Non-pigmented ciliary epithelial cell (primary cell): Measurements from ENCODE around the gene CD247.
"Not testable (repeated sequence)": the region's sequence is repeated elsewhere in the genome, so short reads cannot be mapped to it uniquely, and the experiment has no call there.

ENCODE experiments used
- DNase-seq: peaks from one replicate; pipeline ENCODE4 v3.0.0-alpha.2; 2010; ENCODE audit warnings: low read depth

Gene CD247

DNA sequence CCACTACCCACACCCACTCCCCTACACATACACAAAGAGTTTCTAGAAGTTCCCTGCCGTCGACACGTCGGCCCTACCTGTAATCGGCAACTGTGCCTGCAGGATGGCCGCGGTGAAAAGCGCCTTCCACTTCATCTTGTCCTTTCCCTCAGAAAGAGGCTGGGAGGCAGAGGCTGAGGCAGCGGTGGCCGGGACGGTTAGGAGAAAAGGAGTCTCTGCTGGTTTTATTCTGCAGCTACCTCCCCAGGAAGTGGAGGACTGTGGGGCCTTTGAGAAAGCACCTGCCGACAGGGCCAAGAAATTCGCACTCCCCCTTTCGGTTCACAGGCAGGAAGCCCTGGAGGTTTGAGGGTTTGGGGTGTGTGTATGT is at the start of gene CD247:
Gene CD247 (minus strand): TSS at position 199 of the 370 bp plus-strand sequence. CDS start 64 bp downstream, at position 135.
- no peak for DNase-seq

DNA sequence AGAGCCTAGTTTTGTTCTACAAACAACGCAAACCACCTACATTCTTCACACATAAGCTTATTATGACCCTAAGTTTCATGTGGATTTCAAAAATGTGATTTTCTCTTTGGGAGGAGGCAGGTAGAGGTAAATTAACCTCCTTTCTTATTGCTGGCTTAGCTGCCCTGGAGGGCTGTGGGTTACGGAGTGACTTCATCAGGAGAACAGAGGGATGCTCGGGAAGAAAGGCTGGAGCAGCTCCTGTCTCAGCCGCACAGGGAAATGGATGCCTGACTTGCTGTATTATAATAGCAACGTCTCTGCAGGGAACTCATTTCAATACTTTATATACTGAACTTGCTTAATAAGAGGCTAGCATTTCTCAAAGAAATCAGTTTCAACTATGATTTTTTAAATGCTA is 49.3 kb upstream of the CD247 start:
- DNase-seq: no peak

DNA sequence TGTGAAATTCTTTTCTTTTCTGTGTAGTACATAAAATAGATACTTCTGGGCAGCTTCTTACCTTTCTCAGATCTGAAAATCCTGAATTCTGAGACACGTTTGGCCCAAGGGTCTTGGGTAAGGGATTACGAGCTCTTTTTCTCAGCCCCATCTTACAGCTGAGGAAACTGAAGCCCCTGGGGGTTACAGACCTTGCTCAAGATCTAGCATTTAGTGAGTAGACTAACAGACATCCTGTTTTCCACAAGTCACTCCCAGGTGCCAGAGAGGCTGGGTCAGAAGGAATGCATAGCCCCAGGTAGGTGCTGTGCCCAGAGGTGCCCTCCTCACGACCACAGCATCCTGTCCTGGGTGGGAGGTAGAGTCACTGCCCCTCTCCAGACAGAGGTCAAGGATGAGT is 48.4 kb upstream of the CD247 start:
- no peak for DNase-seq

DNA sequence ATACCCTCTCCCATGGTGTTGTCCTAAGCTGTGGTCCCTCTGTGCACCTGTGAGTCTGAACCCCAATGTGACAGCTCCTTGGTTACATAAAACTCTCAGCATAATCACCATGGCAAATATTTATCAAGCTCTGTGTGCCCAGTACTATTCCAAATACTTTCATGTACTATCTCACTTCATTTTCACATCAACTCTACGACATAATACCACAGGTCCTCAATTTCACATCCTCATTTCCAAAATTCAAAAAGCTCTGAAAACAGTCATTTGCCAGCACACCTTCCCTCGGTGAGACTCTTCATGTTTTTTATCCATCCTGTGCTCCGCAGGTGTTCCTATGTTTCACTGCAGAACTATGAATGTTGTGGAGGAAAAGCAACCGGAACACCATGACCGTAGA is 47.6 kb upstream of the CD247 start:
- DNase-seq: no peak

DNA sequence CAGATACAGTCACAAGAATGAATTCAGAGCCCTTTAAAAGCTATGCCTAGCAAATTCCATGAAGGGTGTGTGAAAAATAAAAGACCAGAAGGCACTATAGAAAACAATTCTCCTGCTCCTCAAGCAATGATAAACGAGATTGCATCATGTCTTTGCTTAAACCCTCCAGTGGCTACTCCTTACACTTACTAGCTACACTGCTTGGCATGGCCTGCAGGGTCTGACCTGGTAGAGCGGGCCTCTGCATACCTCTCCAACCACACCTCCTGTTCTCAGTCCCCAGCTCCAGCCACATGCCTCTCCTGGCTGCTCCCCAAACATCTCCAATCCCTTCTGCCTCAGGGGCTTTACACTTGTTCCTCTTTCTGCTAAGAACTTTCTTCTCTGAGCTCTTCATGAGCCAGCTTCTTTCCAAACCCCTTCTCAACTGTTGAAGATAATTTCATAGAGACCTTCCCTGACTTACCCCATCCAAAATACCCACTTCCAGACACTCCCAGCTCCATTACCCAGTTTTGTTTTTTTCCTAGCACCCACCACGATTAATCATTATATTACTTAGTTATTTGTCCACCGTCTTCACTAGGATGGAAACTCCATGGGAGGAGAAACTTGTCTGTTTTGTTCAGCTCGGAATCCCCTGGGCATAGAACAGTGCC is 46.4 kb upstream of the CD247 start:
- no peak for DNase-seq

DNA sequence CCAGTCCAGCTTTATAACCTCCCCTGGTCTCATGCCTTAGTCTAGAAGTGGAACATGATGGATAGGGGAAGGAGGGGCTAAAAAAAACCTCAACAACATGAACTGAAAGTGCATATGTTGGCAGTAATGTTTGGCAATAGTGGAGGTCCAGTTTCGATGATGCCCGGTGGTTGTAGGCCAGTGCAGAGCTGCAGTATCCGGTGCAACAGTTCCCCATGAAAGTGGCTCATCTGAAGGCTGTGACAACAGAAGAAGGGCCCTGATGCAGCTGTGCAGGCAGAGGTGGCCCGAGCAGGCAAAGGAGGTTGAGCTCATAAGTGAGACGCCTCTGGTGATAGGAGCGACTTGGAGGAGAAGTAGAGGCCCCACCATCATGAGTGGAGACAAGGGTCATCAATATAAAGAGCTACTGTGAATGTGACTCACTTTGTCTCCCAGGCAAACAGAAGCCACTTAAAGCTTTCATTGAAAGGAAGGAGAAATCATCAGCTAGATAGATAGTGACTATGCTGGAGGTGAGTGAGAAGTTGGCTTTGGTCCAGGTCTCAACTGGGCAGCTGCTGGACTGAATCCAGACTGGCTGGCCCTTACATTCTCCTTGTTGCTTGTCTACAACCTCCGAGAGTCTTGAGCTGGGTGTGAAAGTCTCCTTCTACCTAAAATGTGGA is 45.4 kb upstream of the CD247 start:
- no peak for DNase-seq

DNA sequence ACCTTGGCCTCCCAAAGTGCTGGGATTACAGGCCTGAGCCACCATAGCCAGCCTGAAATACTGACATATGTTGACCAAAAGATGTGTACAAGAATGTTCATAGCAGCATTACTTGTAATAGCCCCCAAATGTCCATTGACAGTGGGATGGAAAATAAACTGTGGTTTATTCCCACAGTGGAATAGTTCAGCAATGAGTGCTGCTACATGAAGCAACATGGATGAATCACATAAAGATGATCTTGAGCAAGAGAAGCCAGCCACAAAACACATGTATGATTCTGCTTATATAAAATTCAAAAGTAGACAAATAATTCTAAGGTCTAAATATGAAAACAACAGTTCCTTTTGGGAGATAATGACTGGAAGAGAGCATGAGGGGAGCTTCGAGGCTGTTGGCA is 44.4 kb upstream of the CD247 start:
- DNase-seq: no peak

DNA sequence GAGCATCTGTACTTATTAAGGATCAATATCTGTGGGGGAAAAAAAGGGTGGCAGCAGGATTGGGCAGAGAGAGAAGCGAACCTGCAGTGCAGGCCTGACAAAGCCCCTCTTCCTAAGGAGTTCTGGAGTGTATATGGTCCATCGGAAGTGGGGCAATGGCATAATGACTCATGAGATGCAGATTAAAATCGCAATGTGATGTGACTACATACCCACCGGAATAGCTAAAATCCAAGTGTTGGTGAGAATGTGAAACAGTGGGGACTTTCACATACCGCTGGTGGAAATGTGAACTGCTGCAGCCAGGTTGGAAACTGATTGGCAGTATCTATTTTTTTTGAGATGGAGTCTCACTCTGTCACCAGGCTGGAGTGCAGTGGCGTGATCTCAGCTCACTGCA is 43.4 kb upstream of the CD247 start:
- no peak for DNase-seq

DNA sequence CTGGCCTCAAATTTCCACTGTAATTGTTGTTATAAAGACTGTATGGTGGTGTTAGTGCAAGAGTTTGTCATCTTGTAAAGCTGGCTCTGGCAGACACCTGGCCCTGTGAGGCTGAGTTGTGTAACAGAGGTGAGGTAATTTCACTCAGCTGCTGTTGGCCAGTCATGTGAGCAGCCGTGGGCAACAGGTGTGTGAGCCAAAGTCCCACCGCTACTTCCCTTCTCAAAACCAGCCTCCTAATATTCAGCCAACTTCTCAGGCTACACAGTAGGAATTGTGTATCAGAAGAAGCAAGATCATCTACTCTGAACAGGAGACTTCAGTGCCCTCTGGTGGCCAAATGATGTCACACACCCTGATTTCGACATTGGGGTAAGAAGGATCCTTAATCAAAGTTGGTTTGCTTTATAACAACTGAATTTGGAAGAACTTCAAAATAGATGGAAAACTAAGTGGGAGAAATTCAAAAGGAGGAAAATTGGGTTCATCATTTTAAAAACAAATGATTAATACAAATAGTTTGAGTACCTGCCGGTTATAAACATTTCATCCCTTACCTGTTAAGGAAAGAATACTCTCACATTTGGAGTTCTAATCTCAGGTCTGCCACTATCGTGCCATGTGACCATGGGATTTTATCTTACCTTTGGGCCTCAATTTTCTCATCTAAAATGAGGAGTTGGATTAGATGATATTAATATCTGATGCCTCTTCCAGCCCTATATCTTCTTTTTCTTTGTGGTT is 37.8 kb upstream of the CD247 start:
- DNase-seq: no peak

DNA sequence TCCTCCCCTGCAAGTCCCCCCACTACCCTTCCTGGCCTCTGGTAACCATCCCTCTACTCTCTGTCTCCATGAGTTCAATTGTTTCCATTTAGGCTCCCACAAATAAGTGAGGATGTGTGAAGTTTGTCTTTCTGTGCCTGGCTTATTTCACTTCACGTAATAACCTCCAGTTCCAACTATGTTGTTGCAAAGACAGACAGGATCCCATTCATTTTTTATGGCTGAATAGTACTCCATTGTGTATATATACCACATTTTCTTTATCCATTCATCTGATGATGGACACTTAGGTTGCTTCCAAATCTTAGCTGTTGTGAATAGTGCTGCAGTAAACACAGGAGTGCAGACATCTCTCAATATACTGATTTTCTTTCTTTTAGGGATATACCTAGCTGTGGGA is 36.7 kb upstream of the CD247 start:
- DNase-seq: not testable (repeated sequence)

DNA sequence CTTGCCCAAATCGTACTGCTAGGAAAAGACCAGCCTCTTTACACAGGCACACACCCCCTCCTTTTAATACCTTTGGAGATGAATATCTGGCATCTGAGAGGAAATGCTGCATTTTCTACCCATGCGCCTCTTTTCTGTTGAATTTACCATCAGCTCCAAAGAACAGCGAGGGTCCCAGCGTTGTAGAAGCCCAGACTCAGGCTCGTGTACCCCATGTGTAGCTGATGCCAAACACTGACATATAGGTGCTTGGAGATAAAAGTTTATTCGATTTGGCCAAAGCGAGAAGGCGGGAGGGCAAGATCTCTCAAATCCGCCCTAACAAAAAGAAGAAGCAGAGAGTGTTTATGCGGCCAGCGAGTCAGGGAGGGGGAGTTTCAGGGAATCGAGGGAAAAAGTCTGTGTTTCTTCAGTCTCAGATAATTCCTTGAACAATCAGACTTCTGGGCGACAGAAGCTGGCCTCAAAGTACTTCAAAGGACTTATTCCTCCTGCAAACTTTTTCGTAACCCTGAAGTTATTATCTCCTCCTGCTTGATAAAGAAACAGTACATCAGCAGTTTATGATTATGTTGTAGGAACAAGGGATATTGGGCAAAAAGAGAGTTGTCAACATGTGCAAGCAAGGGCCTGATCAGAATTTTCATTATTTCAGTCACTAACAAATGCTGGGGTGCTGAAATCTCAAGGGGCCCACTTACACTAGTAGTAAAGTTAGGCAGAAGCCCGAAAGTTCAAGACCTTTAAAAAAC is 35.9 kb upstream of the CD247 start:
- no peak for DNase-seq

DNA sequence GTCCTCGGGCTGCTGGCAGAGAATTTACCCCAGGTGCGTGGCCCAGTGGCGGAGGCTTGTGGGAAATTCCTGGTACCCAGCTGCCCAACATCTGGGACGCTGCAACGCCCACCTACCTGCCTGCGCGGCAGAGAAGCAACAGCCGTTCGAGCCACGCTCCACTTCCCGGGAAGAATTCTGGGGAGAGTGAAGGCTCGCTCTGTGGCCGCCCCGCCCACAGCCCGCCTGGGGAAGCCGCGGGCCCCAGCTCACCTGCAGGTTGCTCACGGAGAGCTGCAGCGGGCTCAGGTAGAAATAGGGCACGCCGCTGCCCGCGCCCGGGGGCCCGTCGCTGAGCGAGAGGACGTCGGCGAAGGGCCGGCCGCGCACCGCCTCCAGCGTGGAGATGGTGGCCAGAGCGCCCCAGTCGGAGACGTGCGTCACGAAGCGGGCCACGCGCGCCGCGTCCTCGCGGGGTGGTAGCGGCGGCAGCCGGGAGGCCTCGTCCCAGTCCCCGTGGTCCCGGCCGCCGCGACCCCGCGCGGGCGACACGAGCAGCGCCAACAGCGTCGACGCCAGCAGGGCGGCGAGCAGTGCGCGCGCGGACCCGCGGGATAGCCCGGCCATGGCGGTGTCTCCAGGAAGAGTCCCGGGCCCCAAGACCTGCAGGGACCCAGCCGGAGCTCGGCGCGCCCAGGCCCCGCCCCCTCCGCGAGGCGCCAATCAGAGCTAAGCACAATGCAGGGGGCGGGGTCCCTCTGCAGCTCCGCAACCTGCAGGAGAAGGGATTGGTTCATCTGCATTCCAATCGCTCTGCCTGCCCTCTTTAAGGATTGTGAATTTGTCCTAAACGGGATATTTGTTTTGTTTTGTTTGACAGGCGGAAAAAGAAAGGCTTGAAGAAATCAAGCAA is 35.1 kb upstream of the CD247 start, which contains the start of gene CREG1:
Gene CREG1 (minus strand): TSS at position 627 of the 892 bp plus-strand sequence.
- DNase-seq: peak; percentile 48

DNA sequence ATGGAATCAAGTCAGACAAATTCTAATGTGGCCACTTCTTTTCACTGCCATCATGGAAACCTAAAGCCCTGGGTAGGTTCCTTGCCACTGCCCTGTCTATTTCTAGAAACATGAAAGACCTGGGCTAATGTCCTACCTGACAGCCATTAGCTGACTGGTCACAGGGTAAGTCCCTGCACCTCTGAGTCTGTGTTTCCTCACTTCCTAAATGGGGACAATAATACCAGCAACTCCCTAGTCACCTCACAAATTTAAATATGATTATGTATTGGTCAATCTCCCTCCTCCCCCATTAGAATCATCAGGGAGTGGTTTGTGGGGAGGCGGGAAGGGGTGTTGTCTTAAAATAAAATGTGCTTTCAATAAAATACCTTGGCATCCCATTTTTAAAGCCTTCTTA is 33.0 kb upstream of the CD247 start:
- DNase-seq: no peak

DNA sequence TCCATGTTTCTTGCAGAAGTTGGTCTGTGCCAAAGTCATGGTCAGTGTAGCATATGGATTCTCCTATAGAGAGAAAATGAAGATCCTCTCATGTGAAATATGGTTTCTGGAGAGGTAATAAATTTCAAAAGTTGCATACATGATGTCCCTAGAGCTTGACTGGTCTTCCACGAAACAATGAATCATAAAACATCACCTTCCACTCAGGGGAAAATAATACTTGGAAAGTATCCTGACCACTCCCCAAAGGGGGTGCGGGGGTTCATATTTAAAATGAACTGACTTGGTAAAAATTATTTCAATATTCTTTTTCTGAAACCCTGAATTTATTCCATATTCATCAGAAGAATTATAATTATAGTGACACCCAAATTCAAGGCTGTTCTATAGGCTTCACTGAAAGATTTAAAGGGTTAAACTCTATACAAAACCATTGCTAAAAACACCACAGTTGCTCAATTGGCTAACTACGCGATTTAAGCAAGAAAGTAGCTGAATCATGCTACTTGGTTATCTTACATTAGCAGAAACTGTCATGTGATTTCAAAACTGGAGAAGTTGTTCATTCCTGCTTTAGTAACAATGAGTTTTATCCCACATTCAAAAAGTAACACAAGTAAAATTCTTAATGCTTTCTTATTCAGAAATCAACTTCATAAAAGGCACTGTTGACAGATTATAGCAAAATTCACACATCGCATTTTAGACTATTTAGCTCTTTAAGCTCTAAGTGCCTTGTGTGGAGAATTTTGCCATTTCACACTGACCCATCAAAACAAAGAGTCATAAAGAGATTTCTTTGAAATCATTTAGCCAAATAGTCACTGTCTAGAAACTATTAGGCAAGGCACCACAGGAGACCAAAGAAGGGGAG is 30.0 kb upstream of the CD247 start:
- no peak for DNase-seq

DNA sequence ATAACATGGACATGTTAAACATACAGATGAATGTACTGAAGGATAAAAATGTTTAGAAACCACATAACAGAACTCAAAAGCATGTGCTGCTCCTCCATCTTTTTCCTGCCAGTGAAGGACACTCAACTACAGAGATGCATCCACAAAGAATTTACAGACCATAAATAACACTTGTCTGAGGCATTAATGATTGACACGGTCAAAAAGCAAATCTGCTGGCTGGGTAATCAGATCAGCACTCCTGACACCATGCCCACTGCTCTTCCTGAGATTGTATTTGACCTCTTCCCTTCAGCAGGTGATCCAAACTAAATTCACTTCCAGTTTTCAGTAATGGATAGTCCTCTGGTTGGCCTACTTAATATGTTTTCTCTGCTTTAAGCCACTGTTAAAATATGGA is 28.6 kb upstream of the CD247 start:
- no peak for DNase-seq

DNA sequence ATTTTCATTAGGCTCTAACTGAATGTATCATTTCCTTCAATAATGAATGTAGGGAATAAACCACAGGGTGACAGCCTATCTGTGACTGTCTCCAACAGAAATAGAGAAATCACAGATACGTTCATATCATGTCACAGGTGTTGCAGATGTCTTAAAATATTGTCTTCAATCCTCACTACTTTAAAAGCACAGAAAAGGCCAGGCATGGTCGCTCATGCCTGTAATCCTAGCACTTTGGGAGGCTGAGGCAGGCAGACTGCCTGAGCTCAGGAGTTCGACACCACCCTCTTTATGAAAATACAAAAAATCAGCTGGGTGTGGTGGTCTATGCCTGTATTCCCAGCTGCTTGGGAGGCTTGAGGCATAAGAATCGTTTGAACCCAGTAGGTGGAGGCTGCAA is 27.0 kb upstream of the CD247 start:
- DNase-seq: no peak

DNA sequence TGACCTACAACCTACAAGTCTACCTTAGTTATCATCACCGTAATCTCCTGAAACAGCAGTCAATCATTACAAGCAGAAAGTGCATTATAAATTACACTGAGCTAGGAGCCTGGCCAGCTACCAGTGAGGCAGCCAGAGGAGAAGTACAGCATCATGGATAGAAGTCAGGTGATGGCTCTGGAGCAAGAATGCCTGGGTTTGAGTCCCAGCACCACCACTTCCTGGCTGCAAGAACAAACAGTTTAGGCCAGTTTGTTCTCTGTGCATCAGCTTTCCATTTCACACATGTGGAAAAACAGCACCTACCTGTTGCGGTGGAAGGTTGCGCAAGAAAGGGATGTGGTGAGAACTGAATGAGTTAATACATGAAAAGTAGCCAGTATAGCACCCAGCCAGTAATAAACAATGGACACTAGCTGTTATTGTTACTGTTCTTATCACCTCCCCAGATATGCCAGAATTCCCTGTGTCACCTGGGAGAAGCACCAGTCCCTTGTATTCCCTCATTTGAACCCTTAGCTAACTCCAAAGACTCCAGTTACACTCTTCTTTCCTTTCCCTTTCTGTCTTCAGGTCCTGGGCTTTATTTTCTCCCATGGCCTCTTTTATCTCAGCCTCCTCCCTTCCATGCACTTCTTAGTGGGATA is 26.2 kb upstream of the CD247 start:
- no peak for DNase-seq

DNA sequence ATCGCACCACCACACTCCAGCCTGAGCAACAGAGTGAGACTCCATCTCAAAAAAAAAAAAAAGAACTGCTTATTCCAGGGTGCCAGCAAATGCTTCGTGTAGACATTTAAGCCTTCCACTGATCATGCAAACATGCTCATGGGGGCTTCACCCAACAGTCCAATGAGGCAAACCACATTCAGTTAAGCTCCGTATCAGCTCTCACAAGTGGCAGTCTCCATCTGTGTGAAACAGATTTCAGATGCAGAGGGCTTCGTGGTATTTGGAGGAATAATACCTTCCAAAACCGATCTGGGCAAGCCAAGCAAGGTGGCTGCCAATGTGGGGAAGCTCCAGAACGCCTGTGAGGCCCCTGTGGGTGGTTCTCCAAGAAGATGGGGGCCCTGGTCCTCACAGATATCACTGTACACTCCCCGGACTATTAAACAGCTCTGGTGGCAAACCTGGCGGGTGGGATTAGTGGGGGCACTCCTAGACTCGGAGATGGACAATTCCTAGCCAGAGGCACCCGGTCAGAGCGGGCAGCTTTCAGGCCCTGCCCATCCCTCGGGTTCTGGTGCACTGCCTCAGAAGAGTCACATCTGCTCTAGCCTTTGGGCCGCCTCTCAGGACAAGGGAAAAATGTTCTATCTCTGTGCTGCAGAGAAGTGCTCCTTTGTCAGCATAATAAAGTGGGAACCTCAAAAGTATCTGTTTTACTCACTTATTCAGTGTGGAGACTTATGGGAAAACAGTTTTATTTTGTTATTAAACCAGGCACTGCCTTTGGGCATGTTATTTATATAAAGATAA is 25.1 kb upstream of the CD247 start:
- no peak for DNase-seq
